Right ventricle myocardium superior (tissue), 1 donor: ENCODE results near the gene FIGLA. TPM values are rescaled to one million over a fixed set of nuclear protein-coding genes. Genes with fewer than 3 reads are reported as not detected.
"Not testable (repeated sequence)": the region's sequence is repeated elsewhere in the genome, so short reads cannot be mapped to it uniquely, and the experiment has no call there.

Experiments
- ATAC-seq: fragments of 200-7000 bp; cut with Tn5 transposase; one replicate; pipeline ENCODE4 v1.9.1; 2020; ENCODE audit warnings: mild to moderate bottlenecking; ENCODE audit not compliant: poor library complexity
- DNase-seq: peaks from one replicate; pipeline ENCODE4 v3.0.0-alpha.2; 2020
- intact Hi-C: fragments of 100-400 bp; cut with DNase I; formaldehyde crosslinking; loops from one replicate; pipeline ENCODE4 v1.11.2; 2022
- total RNA-seq: library from RNA; stranded (reverse); fragmentation: NEBNext Ultra II Directional; extraction: Animal tissue kit (Norgen Biotek cat#: 25700); gene quantifications from one replicate; pipeline ENCODE4 v1.2.1, GENCODE V29; 2021
- donor health status: DM: no; HTN: yes; CAD: no; lungs with severe emphysema.

FIGLA gene
- total RNA-seq, 1 donor from 2014 or later = not detected

GRCh38 chr2:70816726-70817125, 26.3 kb upstream of the FIGLA start:
- DNase-seq (no peak), ATAC-seq (no peak)
- intact Hi-C loops = no loop called here

GRCh38 chr2:70808983-70809958, 18.8 kb upstream of the FIGLA start:
- ATAC-seq = no peak
- DNase-seq = no peak
- intact Hi-C loops = no loop called here

- DNase-seq = no peak
- intact Hi-C loops = no loop called here
- no peak for ATAC-seq
Observed at GRCh38 chr2:70807828-70808118, 17.3 kb upstream of the FIGLA start.

GRCh38 chr2:70807102-70807827, 16.8 kb upstream of the FIGLA start:
- ATAC-seq = no peak
- intact Hi-C loops = no loop called here
- DNase-seq = no peak

- intact Hi-C loops = no loop called here
- DNase-seq (no peak), ATAC-seq (no peak)
Observed at GRCh38 chr2:70806620-70807019, 16.2 kb upstream of the FIGLA start.

- ATAC-seq (no peak), DNase-seq (no peak)
- intact Hi-C loops = no loop called here
Observed at GRCh38 chr2:70806013-70806412, 15.6 kb upstream of the FIGLA start.

- no peak for ATAC-seq
- no peak for DNase-seq
- intact Hi-C loops = no loop called here
Observed at GRCh38 chr2:70801607-70802263, 11.3 kb upstream of the FIGLA start.

GRCh38 chr2:70799706-70800105, 9.3 kb upstream of the FIGLA start:
- no peak for DNase-seq
- intact Hi-C loops = loop anchor here (10.0 kb wide), 1 partner anchor 145 kb away; no protein-coding TSS in a partner anchor

GRCh38 chr2:70797996-70798395, 7.6 kb upstream of the FIGLA start:
- not testable (repeated sequence) for ATAC-seq, DNase-seq
- intact Hi-C loops = loop anchor here (10.0 kb wide), 1 partner anchor 147 kb away; no protein-coding TSS in a partner anchor

More at GRCh38 chr2:70799706-70800105, 9.3 kb upstream of the FIGLA start:
- ATAC-seq = no peak

- ATAC-seq (no peak), DNase-seq (no peak)
- intact Hi-C loops = loop anchor here (10.0 kb wide), 1 partner anchor 147 kb away; no protein-coding TSS in a partner anchor
Observed at GRCh38 chr2:70797506-70797905, 7.1 kb upstream of the FIGLA start.

- intact Hi-C loops = loop anchor here (10.0 kb wide), 1 partner anchor 149 kb away; no protein-coding TSS in a partner anchor
- ATAC-seq = no peak
- DNase-seq = no peak
Observed at GRCh38 chr2:70796262-70796661, 5.8 kb upstream of the FIGLA start.

- intact Hi-C loops = loop anchor here (10.0 kb wide), 1 partner anchor 149 kb away; no protein-coding TSS in a partner anchor
- no peak for DNase-seq
- ATAC-seq = no peak
Observed at GRCh38 chr2:70795164-70795995, 4.9 kb upstream of the FIGLA start.

- intact Hi-C loops = loop anchor here (10.0 kb wide), 1 partner anchor 151 kb away; no protein-coding TSS in a partner anchor
- DNase-seq (no peak), ATAC-seq (no peak)
Observed at GRCh38 chr2:70793450-70793849, 3.0 kb upstream of the FIGLA start.

- ATAC-seq = peak; percentile 82
- DNase-seq = peak; percentile 73
- intact Hi-C loops = loop anchor here (10.0 kb wide), 2 partner anchors 135 to 155 kb away; no protein-coding TSS in a partner anchor
Observed at GRCh38 chr2:70789304-70790135, 923 bp downstream of the FIGLA start.

- ATAC-seq = no peak
- intact Hi-C loops = loop anchor here (10.0 kb wide), 1 partner anchor 131 kb away; no protein-coding TSS in a partner anchor
- DNase-seq = no peak
Observed at GRCh38 chr2:70785137-70785911, 5.1 kb downstream of the FIGLA start.

GRCh38 chr2:70784320-70784719, 6.1 kb downstream of the FIGLA start:
- intact Hi-C loops = loop anchor here (10.0 kb wide), 1 partner anchor 130 kb away; no protein-coding TSS in a partner anchor
- ATAC-seq = no peak

More at GRCh38 chr2:70784320-70784719, 6.1 kb downstream of the FIGLA start:
- no peak for DNase-seq
